MCF 10A (cell line): ENCODE results near the gene RABL6. TPM values are rescaled to one million over a fixed set of nuclear protein-coding genes. Genes with fewer than 3 reads are reported as not detected.

Source experiments
- BruUV-seq: library from RNA; stranded (reverse); fragments of 400-500 nt; replicated peaks from 2 replicates; lab custom pipeline; 2021; lab: Mats Ljungman, UMichigan
- CTCF ChIA-PET: fragments of 300-600 bp; sonication (Branson Sonifier 250); formaldehyde crosslinking; extraction: SDS; loops from one replicate; lab custom pipeline; 2021; ENCODE audit warnings: antibody characterized with exemption, inconsistent platforms; lab: Yijun Ruan, JAX
- POLR2A ChIA-PET: fragments of 300-600, 350-650 bp; sonication (Branson Sonifier 250); formaldehyde crosslinking; extraction: SDS; loops from one replicate; lab custom pipeline; 2020; ENCODE audit warnings: antibody characterized with exemption, inconsistent platforms; lab: Yijun Ruan, JAX
- DNase-seq: peaks from one replicate; pipeline ENCODE4 v3.0.0-alpha.2; 2018; ENCODE audit not compliant: unreplicated experiment
- H3K27ac Mint-ChIP-seq: one replicate; pipeline ENCODE4 v1.8.0; 2022; ENCODE audit warnings: mild to moderate bottlenecking, low read depth, mixed read lengths; ENCODE audit not compliant: unreplicated experiment
- H3K27me3 Mint-ChIP-seq: one replicate; pipeline ENCODE4 v1.8.0; 2022; ENCODE audit warnings: mixed read lengths; ENCODE audit not compliant: insufficient read depth, unreplicated experiment
- H3K36me3 Mint-ChIP-seq: one replicate; pipeline ENCODE4 v1.8.0; 2022; ENCODE audit warnings: mild to moderate bottlenecking, moderate library complexity, mixed read lengths; ENCODE audit not compliant: insufficient read depth, unreplicated experiment
- H3K4me1 Mint-ChIP-seq: one replicate; pipeline ENCODE4 v1.8.0; 2022; ENCODE audit warnings: mixed read lengths; ENCODE audit not compliant: insufficient read depth, unreplicated experiment
- H3K4me3 Mint-ChIP-seq: one replicate; pipeline ENCODE4 v1.8.0; 2022; ENCODE audit warnings: mild to moderate bottlenecking, moderate library complexity, mixed read lengths; ENCODE audit not compliant: unreplicated experiment
- H3K9me3 Mint-ChIP-seq: one replicate; pipeline ENCODE4 v1.8.0; 2022; ENCODE audit warnings: mixed read lengths; ENCODE audit not compliant: unreplicated experiment
- CTCF ChIP-seq: fragments of 200-600 bp; IDR thresholded peaks from one replicate; pipeline ENCODE4 v1.8.0; 2022; ENCODE audit warnings: antibody characterized with exemption, mild to moderate bottlenecking; ENCODE audit not compliant: unreplicated experiment
- intact Hi-C: fragments of 100-400 bp; cut with micrococcal nuclease; formaldehyde crosslinking; loops from 2 replicates; pipeline ENCODE4 v1.14.1; 2022
- total RNA-seq: library from RNA; stranded (reverse); gene quantifications from 2 replicates; pipeline ENCODE4 v1.2.3, GENCODE V29; 2022

RABL6 gene
- total RNA-seq, 1 experiment from 2014 or later, result 77.8 TPM

- Mint-ChIP-seq H3K27ac (no peak overlapping the region), H3K36me3 (no peaks in the 10 kb centered on the region), H3K4me1 (no peaks in the 10 kb centered on the region), H3K9me3 (no peaks in the 10 kb centered on the region), H3K27me3 (peaks cover 21% of the 10 kb centered on the region), H3K4me3 (no peak overlapping the region)
- BruUV-seq, result no TSS peak
- CTCF ChIA-PET, result interaction anchor here (1.1 to 1.9 kb wide), 3 partner anchors 9 to 15 kb away, joined by 3 to 9 read pairs (median 3); partner anchors contain the start of genes LCN15 and LCN8
- POLR2A ChIA-PET, result no interaction called here
- no peak for TF ChIP-seq CTCF
- DNase-seq, result no peak
- intact Hi-C loops, result no loop called here
Measured at GRCh38 chr9:136773386-136774044, 34.2 kb upstream of the RABL6 start.

- Mint-ChIP-seq H3K4me1 (no peaks in the 10 kb centered on the region), H3K9me3 (no peaks in the 10 kb centered on the region), H3K4me3 (no peak overlapping the region), H3K27me3 (peaks cover 31% of the 10 kb centered on the region), H3K36me3 (no peaks in the 10 kb centered on the region), H3K27ac (no peak overlapping the region)
- ChIA-PET CTCF (interaction anchor here (0.7 to 1.9 kb wide), 6 partner anchors 9 to 290 kb away, joined by 3 to 9 read pairs (median 3); partner anchors contain the start of genes LCN15 and LCN8), POLR2A (interaction anchor here (0.5 to 0.6 kb wide), 2 partner anchors 33 to 142 kb away, joined by 3 read pairs; no protein-coding TSS in a partner anchor)
- no TSS peak for BruUV-seq
- DNase-seq, result no peak
- no peak for TF ChIP-seq CTCF
- intact Hi-C loops, result no loop called here
Measured at GRCh38 chr9:136774416-136775045, 33.2 kb upstream of the RABL6 start.

GRCh38 chr9:136775191-136775590 is 32.6 kb upstream of the RABL6 start:
- TF ChIP-seq CTCF, result no peak
- Mint-ChIP-seq H3K4me1 (no peaks in the 10 kb centered on the region), H3K27me3 (peaks cover 38% of the 10 kb centered on the region), H3K9me3 (no peaks in the 10 kb centered on the region), H3K36me3 (no peaks in the 10 kb centered on the region), H3K27ac (no peak overlapping the region), H3K4me3 (no peak overlapping the region)
- intact Hi-C loops, result no loop called here
- CTCF ChIA-PET, result interaction anchor here (1.1 to 1.9 kb wide), 3 partner anchors 9 to 14 kb away, joined by 3 to 9 read pairs (median 6); no protein-coding TSS in a partner anchor
- no peak for DNase-seq
- POLR2A ChIA-PET, result interaction anchor here (0.6 kb wide), 1 partner anchor 142 kb away, joined by 3 read pairs; no protein-coding TSS in a partner anchor
- no TSS peak for BruUV-seq

- BruUV-seq, result no TSS peak
- H3K27me3 Mint-ChIP-seq, result peaks cover 55% of the 10 kb centered on the region
- H3K4me3 Mint-ChIP-seq, result no peak overlapping the region
- DNase-seq, result no peak
- ChIA-PET POLR2A (interaction anchor here (0.7 kb wide), 1 partner anchor 31 kb away, joined by 4 read pairs; no protein-coding TSS in a partner anchor), CTCF (interaction anchor here (1.6 to 3.9 kb wide), 5 partner anchors 9 to 259 kb away, joined by 6 to 30 read pairs (median 18); partner anchors contain the start of gene LCN8)
- intact Hi-C loops, result no loop called here
- no peaks in the 10 kb centered on the region for H3K9me3 Mint-ChIP-seq
- no peaks in the 10 kb centered on the region for H3K4me1 Mint-ChIP-seq
- H3K36me3 Mint-ChIP-seq, result no peaks in the 10 kb centered on the region
- no peak for TF ChIP-seq CTCF
- no peak overlapping the region for H3K27ac Mint-ChIP-seq
Measured at GRCh38 chr9:136776947-136777346, 30.8 kb upstream of the RABL6 start.
